H9 (cell line): ENCODE results near the gene GPR107. TPM values are rescaled to one million over a fixed set of nuclear protein-coding genes. Genes with fewer than 3 reads are reported as not detected.

ENCODE experiments used
- DNase-seq: peaks from one replicate; pipeline ENCODE4 v3.0.0-alpha.2; 2017
- H2AFZ ChIP-seq: one replicate; pipeline ENCODE4 v1.6.1; 2013; ENCODE audit warnings: mild to moderate bottlenecking, low read length, control low read depth, moderate library complexity
- H2AK5ac ChIP-seq: 2 replicates; pipeline ENCODE4 v1.6.1; 2013; ENCODE audit warnings: low read length, control low read depth, mixed read lengths; ENCODE audit not compliant: insufficient read length
- H2BK120ac ChIP-seq: one replicate; pipeline ENCODE4 v1.6.1; 2013; ENCODE audit warnings: low read depth, mild to moderate bottlenecking, low read length, control low read depth, inconsistent platforms; ENCODE audit not compliant: poor library complexity, severe bottlenecking
- H2BK12ac ChIP-seq: 2 replicates; pipeline ENCODE4 v1.6.1; 2013; ENCODE audit warnings: low read length, control low read depth, mixed read lengths, low read depth; ENCODE audit not compliant: insufficient read length
- H2BK15ac ChIP-seq: 2 replicates; pipeline ENCODE4 v1.6.1; 2013; ENCODE audit warnings: low read depth, low read length, control low read depth
- H2BK20ac ChIP-seq: one replicate; pipeline ENCODE4 v1.6.1; 2013; ENCODE audit warnings: low read depth, mild to moderate bottlenecking, low read length, control low read depth, inconsistent platforms; ENCODE audit not compliant: poor library complexity, severe bottlenecking
- H2BK5ac ChIP-seq: 2 replicates; pipeline ENCODE4 v1.6.1; 2013; ENCODE audit warnings: low read length, control low read depth, mixed read lengths; ENCODE audit not compliant: insufficient read length
- H3K14ac ChIP-seq: 2 replicates; pipeline ENCODE4 v1.6.1; 2013; ENCODE audit warnings: low read length, control low read depth; ENCODE audit not compliant: insufficient read depth
- H3K18ac ChIP-seq: 2 replicates; pipeline ENCODE4 v1.6.1; 2013; ENCODE audit warnings: low read depth, mild to moderate bottlenecking, mixed read lengths, low read length, control low read depth; ENCODE audit not compliant: insufficient read length
- H3K23ac ChIP-seq: 2 replicates; pipeline ENCODE4 v1.6.1; 2013; ENCODE audit warnings: low read length, control low read depth, mixed read lengths, low read depth; ENCODE audit not compliant: insufficient read length
- H3K23me2 ChIP-seq: 2 replicates; pipeline ENCODE4 v1.6.1; 2013; ENCODE audit warnings: low read depth, mild to moderate bottlenecking, mixed read lengths, low read length, control low read depth; ENCODE audit not compliant: insufficient read length, poor library complexity, severe bottlenecking
- H3K27ac ChIP-seq: 2 replicates; pipeline ENCODE4 v1.5.1; 2013; ENCODE audit warnings: low read length, control low read depth, mixed read lengths, low read depth; ENCODE audit not compliant: insufficient read length
- H3K27me3 ChIP-seq: 2 replicates; pipeline ENCODE4 v1.6.1; 2013; ENCODE audit warnings: low read length, control low read depth, inconsistent platforms; ENCODE audit not compliant: insufficient read depth
- H3K4ac ChIP-seq: 2 replicates; pipeline ENCODE4 v1.6.1; 2013; ENCODE audit warnings: low read depth, mild to moderate bottlenecking, control low read depth, inconsistent platforms, low read length, moderate library complexity
- H3K4me1 ChIP-seq: 2 replicates; pipeline ENCODE4 v1.6.1; 2013; ENCODE audit warnings: low read length, control low read depth, inconsistent platforms; ENCODE audit not compliant: insufficient read depth
- H3K4me2 ChIP-seq: 2 replicates; pipeline ENCODE4 v1.6.1; 2013; ENCODE audit warnings: low read length, control low read depth, mixed read lengths; ENCODE audit not compliant: insufficient read length, insufficient read depth
- H3K56ac ChIP-seq: 2 replicates; pipeline ENCODE4 v1.6.1; 2013; ENCODE audit warnings: low read depth, mild to moderate bottlenecking, mixed read lengths, low read length, control low read depth; ENCODE audit not compliant: insufficient read length
- H3K79me1 ChIP-seq: 2 replicates; pipeline ENCODE4 v1.6.1; 2013; ENCODE audit warnings: low read depth, mild to moderate bottlenecking, moderate library complexity, low read length, control low read depth, inconsistent platforms; ENCODE audit not compliant: insufficient read depth, poor library complexity, severe bottlenecking
- H3K79me2 ChIP-seq: 2 replicates; pipeline ENCODE4 v1.6.1; 2013; ENCODE audit warnings: low read length, control low read depth, inconsistent platforms; ENCODE audit not compliant: insufficient read depth
- H3K9ac ChIP-seq: 2 replicates; pipeline ENCODE4 v1.6.1; 2013; ENCODE audit warnings: low read length, control low read depth, mixed read lengths; ENCODE audit not compliant: insufficient read length; ENCODE audit errors: extremely low read depth
- H3K9me3 ChIP-seq: one replicate; pipeline ENCODE4 v1.6.1; 2013; ENCODE audit warnings: low read depth, low read length, inconsistent platforms; ENCODE audit not compliant: control insufficient read depth
- H3T11ph ChIP-seq: one replicate; pipeline ENCODE4 v1.6.1; 2013; ENCODE audit warnings: mild to moderate bottlenecking, low read length, control low read depth, inconsistent platforms
- H4K20me1 ChIP-seq: one replicate; pipeline ENCODE4 v1.6.1; 2013; ENCODE audit not compliant: control insufficient read depth, insufficient read length, insufficient read depth
- H4K5ac ChIP-seq: 2 replicates; pipeline ENCODE4 v1.6.1; 2013; ENCODE audit warnings: low read depth, mild to moderate bottlenecking, mixed read lengths, low read length, control low read depth; ENCODE audit not compliant: insufficient read length
- H4K8ac ChIP-seq: replicated peaks from 2 replicates; pipeline ENCODE4 v1.6.1; 2013; ENCODE audit warnings: low read length, control low read depth, mixed read lengths, low read depth; ENCODE audit not compliant: insufficient read length
- H4K91ac ChIP-seq: 2 replicates; pipeline ENCODE4 v1.6.1; 2013; ENCODE audit warnings: low read depth, mild to moderate bottlenecking, moderate library complexity, mixed read lengths, low read length, control low read depth; ENCODE audit not compliant: insufficient read length
- H3K27ac Mint-ChIP-seq, 3 experiments: 2 replicates in 2 of 3; 3 replicates in 1 of 3; pipeline ENCODE4 v1.8.0; 2020 to 2021; ENCODE audit warnings: mixed read lengths in 3 of 3, mild to moderate bottlenecking in 1 of 3, moderate library complexity in 1 of 3
- H3K27me3 Mint-ChIP-seq: 2 replicates; pipeline ENCODE4 v1.8.0; 2021; ENCODE audit warnings: low read depth, mild to moderate bottlenecking, moderate library complexity, mixed read lengths
- H3K36me3 Mint-ChIP-seq, 3 experiments: 2 replicates in 2 of 3; 3 replicates in 1 of 3; pipeline ENCODE4 v1.8.0; 2020 to 2021; ENCODE audit warnings: low read depth in 3 of 3, mixed read lengths in 3 of 3; ENCODE audit not compliant: insufficient read depth in 1 of 3
- H3K4me1 Mint-ChIP-seq, 2 experiments: 2 replicates each; pipeline ENCODE4 v1.8.0; 2020; ENCODE audit warnings: mixed read lengths in 2 of 2
- H3K4me3 Mint-ChIP-seq, 2 experiments: 2 replicates in 1 of 2; 3 replicates in 1 of 2; pipeline ENCODE4 v1.8.0; 2020 to 2021; ENCODE audit warnings: mild to moderate bottlenecking in 2 of 2, mixed read lengths in 2 of 2, moderate library complexity in 1 of 2
- H3K9me3 Mint-ChIP-seq, 2 experiments: 2 replicates in 1 of 2; 3 replicates in 1 of 2; pipeline ENCODE4 v1.8.0; 2020; ENCODE audit warnings: mild to moderate bottlenecking in 2 of 2, mixed read lengths in 2 of 2, moderate library complexity in 1 of 2
- WGBS: extraction: QIAGEN DNeasy Blood & Tissue Kit; methylation state at CpG from one replicate; pipeline ENCODE4 v1.1.7; 2013; ENCODE audit warnings: missing lambda C conversion rate, low lambda C conversion rate, mixed read lengths; ENCODE audit not compliant: insufficient read length; ENCODE audit errors: extremely low coverage; 5-methylcytosine and 5-hydroxymethylcytosine counted together
- total RNA-seq: library from RNA; stranded (reverse); gene quantifications from 2 replicates; pipeline ENCODE4 v1.2.1, GENCODE V29; 2021
- TF ChIP-seq, protein P1 (sequence below): fragments of 200-600 bp; sonication (generic); conservative IDR thresholded peaks from 3 replicates; pipeline ENCODE4 v1.8.0; 2021; ENCODE audit warnings: antibody characterized with exemption, mild to moderate bottlenecking

Gene GPR107
- total RNA-seq, 1 experiment from 2014 or later: 38.0 TPM

DNA sequence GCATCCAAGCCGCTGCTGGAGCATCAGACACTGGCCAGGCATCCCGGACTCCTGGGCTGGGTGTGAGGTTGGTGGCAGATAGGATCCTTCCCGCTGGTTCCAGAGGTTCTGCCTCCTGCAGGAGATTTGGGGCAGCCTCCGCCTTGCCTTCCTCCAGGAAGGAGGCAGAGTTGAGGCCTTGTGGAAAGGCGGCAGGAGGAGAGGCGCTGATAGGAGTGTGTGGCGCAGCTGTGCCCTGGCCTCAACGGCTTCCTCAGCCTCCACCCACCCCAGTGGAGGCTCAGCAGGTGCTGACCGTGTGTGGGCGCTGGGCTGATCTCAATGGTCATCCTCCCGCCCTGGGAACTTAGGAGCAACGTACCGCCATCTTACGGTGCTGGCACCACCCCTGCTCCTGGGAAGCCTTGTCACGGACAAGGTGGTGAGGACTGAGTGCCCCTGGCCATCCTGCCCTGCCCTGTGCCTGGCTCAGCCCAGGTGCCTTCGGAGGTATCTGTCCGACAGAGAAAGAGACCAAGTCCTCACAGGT, 128.7 kb downstream of the GPR107 start:
- H3K27me3 Mint-ChIP-seq: no peaks in the 10 kb centered on the region; the same call in 1 of the 2 replicates

More for the DNA sequence above, 128.7 kb downstream of the GPR107 start:
- no peaks in the 10 kb centered on the region for H3K23me2 ChIP-seq
- H4K91ac ChIP-seq: no peak overlapping the region
- TF ChIP-seq, protein P1, sequence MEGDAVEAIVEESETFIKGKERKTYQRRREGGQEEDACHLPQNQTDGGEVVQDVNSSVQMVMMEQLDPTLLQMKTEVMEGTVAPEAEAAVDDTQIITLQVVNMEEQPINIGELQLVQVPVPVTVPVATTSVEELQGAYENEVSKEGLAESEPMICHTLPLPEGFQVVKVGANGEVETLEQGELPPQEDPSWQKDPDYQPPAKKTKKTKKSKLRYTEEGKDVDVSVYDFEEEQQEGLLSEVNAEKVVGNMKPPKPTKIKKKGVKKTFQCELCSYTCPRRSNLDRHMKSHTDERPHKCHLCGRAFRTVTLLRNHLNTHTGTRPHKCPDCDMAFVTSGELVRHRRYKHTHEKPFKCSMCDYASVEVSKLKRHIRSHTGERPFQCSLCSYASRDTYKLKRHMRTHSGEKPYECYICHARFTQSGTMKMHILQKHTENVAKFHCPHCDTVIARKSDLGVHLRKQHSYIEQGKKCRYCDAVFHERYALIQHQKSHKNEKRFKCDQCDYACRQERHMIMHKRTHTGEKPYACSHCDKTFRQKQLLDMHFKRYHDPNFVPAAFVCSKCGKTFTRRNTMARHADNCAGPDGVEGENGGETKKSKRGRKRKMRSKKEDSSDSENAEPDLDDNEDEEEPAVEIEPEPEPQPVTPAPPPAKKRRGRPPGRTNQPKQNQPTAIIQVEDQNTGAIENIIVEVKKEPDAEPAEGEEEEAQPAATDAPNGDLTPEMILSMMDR: no peak
- H3K27me3 ChIP-seq: no peaks in the 10 kb centered on the region
- H3K14ac ChIP-seq: no peak overlapping the region; the same call in 1 of the 2 replicates
- no peak overlapping the region for H2BK12ac ChIP-seq
- no peak overlapping the region for H2AFZ ChIP-seq
- H4K8ac ChIP-seq: no peak overlapping the region
- no peak overlapping the region for H3K18ac ChIP-seq
- no CpG with 5 or more reads among the region's 17 CpGs for WGBS
- Mint-ChIP-seq H3K4me1 (peaks cover 30 to 44% of the 10 kb centered on the region in 2 experiments), H3K4me3 (no peak overlapping the region), H3K9me3 (no peaks in the 10 kb centered on the region), H3K36me3 (no peaks in the 10 kb centered on the region), H3K27ac (no peak overlapping the region; a peak in 1 of 7 replicates)
- no peak overlapping the region for H3K27ac ChIP-seq
- no peak overlapping the region for H3K4ac ChIP-seq
- H3K23ac ChIP-seq: no peak overlapping the region
- peaks cover 3% of the 10 kb centered on the region; the same call in 1 of the 2 replicates for H3K4me1 ChIP-seq
- H2AK5ac ChIP-seq: no peak overlapping the region
- no peak overlapping the region for H3T11ph ChIP-seq
- H3K4me2 ChIP-seq: no peak overlapping the region
- no peak for DNase-seq
- H3K9ac ChIP-seq: no peak overlapping the region
- H4K20me1 ChIP-seq: no peaks in the 10 kb centered on the region
- H3K9me3 ChIP-seq: no peaks in the 10 kb centered on the region
- no peak overlapping the region for H2BK120ac ChIP-seq
- H4K5ac ChIP-seq: no peak overlapping the region
- H2BK15ac ChIP-seq: no peak overlapping the region
- no peaks in the 10 kb centered on the region for H3K79me1 ChIP-seq
- H2BK20ac ChIP-seq: no peak overlapping the region
- H3K79me2 ChIP-seq: no peaks in the 10 kb centered on the region; the same call in 1 of the 2 replicates
- no peak overlapping the region for H2BK5ac ChIP-seq
- H3K56ac ChIP-seq: no peak overlapping the region
